NCI-H748 (cell line): ENCODE results near the gene PRKCSH.

Experiments used
- DNase-seq: peaks from one replicate; lab custom pipeline; 2025; ENCODE audit not compliant: unreplicated experiment; lab: John Stamatoyannopoulos, UW

The PRKCSH gene

GRCh38 chr19:11499220-11499726 lies 63.8 kb downstream of the PRKCSH start:
- DNase-seq: no peak

GRCh38 chr19:11499890-11500420 lies 64.5 kb downstream of the PRKCSH start:
- no peak for DNase-seq
